Activated naive CD8-positive, alpha-beta T cell (primary cell): ENCODE data around the gene GOT1.

Experiments used
- H3K27ac Mint-ChIP-seq: one replicate; pipeline ENCODE4 v1.8.0; 2021; ENCODE audit warnings: mixed read lengths
- H3K27me3 Mint-ChIP-seq: one replicate; pipeline ENCODE4 v1.8.0; 2021; ENCODE audit warnings: mixed read lengths
- H3K36me3 Mint-ChIP-seq: one replicate; pipeline ENCODE4 v1.8.0; 2021; ENCODE audit warnings: mixed read lengths
- H3K4me1 Mint-ChIP-seq: one replicate; pipeline ENCODE4 v1.8.0; 2021; ENCODE audit warnings: low read depth, mixed read lengths
- H3K4me3 Mint-ChIP-seq: one replicate; pipeline ENCODE4 v1.8.0; 2021; ENCODE audit warnings: mild to moderate bottlenecking, mixed read lengths
- H3K9me3 Mint-ChIP-seq: one replicate; pipeline ENCODE4 v1.8.0; 2021; ENCODE audit warnings: low read depth, mixed read lengths

Gene GOT1

GRCh38 chr10:99368646-99369045 lies 61.8 kb downstream of the GOT1 start:
- H3K4me3 Mint-ChIP-seq = no peak overlapping the region
- H3K4me1 Mint-ChIP-seq = peaks cover 8% of the 10 kb centered on the region
- peaks cover 14% of the 10 kb centered on the region for H3K27me3 Mint-ChIP-seq
- H3K36me3 Mint-ChIP-seq = no peaks in the 10 kb centered on the region
- H3K27ac Mint-ChIP-seq = no peak overlapping the region
- H3K9me3 Mint-ChIP-seq = no peaks in the 10 kb centered on the region

- Mint-ChIP-seq H3K36me3 (no peaks in the 10 kb centered on the region), H3K9me3 (no peaks in the 10 kb centered on the region), H3K4me1 (peaks cover 8% of the 10 kb centered on the region), H3K4me3 (no peak overlapping the region), H3K27me3 (peaks cover 10% of the 10 kb centered on the region), H3K27ac (no peak overlapping the region)
These were observed 63.8 kb downstream of the GOT1 start for GRCh38 chr10:99366666-99367065.

GRCh38 chr10:99365736-99366135 lies 64.7 kb downstream of the GOT1 start:
- H3K4me1 Mint-ChIP-seq = peaks cover 2% of the 10 kb centered on the region
- no peak overlapping the region for H3K4me3 Mint-ChIP-seq
- no peak overlapping the region for H3K27ac Mint-ChIP-seq
- H3K36me3 Mint-ChIP-seq = no peaks in the 10 kb centered on the region
- no peaks in the 10 kb centered on the region for H3K9me3 Mint-ChIP-seq
- peaks cover 10% of the 10 kb centered on the region for H3K27me3 Mint-ChIP-seq

GRCh38 chr10:99365311-99365710 lies 65.1 kb downstream of the GOT1 start:
- no peaks in the 10 kb centered on the region for H3K4me1 Mint-ChIP-seq
- no peaks in the 10 kb centered on the region for H3K36me3 Mint-ChIP-seq
- peaks cover 8% of the 10 kb centered on the region for H3K27me3 Mint-ChIP-seq
- H3K9me3 Mint-ChIP-seq = no peaks in the 10 kb centered on the region
- no peak overlapping the region for H3K4me3 Mint-ChIP-seq
- no peak overlapping the region for H3K27ac Mint-ChIP-seq

- Mint-ChIP-seq H3K27ac (no peak overlapping the region), H3K4me3 (no peak overlapping the region), H3K27me3 (no peaks in the 10 kb centered on the region), H3K36me3 (no peaks in the 10 kb centered on the region), H3K9me3 (no peaks in the 10 kb centered on the region), H3K4me1 (no peaks in the 10 kb centered on the region)
These were observed 66.3 kb downstream of the GOT1 start for GRCh38 chr10:99364125-99364524.

GRCh38 chr10:99360934-99361333 lies 69.5 kb downstream of the GOT1 start:
- no peaks in the 10 kb centered on the region for H3K4me1 Mint-ChIP-seq
- H3K27me3 Mint-ChIP-seq = no peaks in the 10 kb centered on the region
- H3K4me3 Mint-ChIP-seq = no peak overlapping the region
- H3K27ac Mint-ChIP-seq = no peak overlapping the region
- no peaks in the 10 kb centered on the region for H3K9me3 Mint-ChIP-seq
- no peaks in the 10 kb centered on the region for H3K36me3 Mint-ChIP-seq

- no peaks in the 10 kb centered on the region for H3K4me1 Mint-ChIP-seq
- no peaks in the 10 kb centered on the region for H3K9me3 Mint-ChIP-seq
- no peak overlapping the region for H3K27ac Mint-ChIP-seq
- H3K4me3 Mint-ChIP-seq = no peak overlapping the region
- no peaks in the 10 kb centered on the region for H3K36me3 Mint-ChIP-seq
- no peaks in the 10 kb centered on the region for H3K27me3 Mint-ChIP-seq
These were observed 72.3 kb downstream of the GOT1 start for GRCh38 chr10:99358101-99358500.

- Mint-ChIP-seq H3K27me3 (no peaks in the 10 kb centered on the region), H3K27ac (no peak overlapping the region), H3K9me3 (no peaks in the 10 kb centered on the region), H3K4me3 (no peak overlapping the region), H3K36me3 (no peaks in the 10 kb centered on the region), H3K4me1 (no peaks in the 10 kb centered on the region)
These were observed 72.7 kb downstream of the GOT1 start for GRCh38 chr10:99357691-99358090.

- Mint-ChIP-seq H3K27me3 (peaks cover 3% of the 10 kb centered on the region), H3K27ac (no peak overlapping the region), H3K4me3 (no peak overlapping the region), H3K9me3 (no peaks in the 10 kb centered on the region), H3K36me3 (no peaks in the 10 kb centered on the region), H3K4me1 (no peaks in the 10 kb centered on the region)
These were observed 77.2 kb downstream of the GOT1 start for GRCh38 chr10:99353182-99353581.

- Mint-ChIP-seq H3K27ac (no peak overlapping the region), H3K4me3 (no peak overlapping the region), H3K4me1 (no peaks in the 10 kb centered on the region), H3K27me3 (peaks cover 3% of the 10 kb centered on the region), H3K36me3 (no peaks in the 10 kb centered on the region), H3K9me3 (no peaks in the 10 kb centered on the region)
These were observed 82.8 kb downstream of the GOT1 start for GRCh38 chr10:99347672-99348071.
